ENCODE data around the gene C4BPB.

Gene C4BPB

DNA sequence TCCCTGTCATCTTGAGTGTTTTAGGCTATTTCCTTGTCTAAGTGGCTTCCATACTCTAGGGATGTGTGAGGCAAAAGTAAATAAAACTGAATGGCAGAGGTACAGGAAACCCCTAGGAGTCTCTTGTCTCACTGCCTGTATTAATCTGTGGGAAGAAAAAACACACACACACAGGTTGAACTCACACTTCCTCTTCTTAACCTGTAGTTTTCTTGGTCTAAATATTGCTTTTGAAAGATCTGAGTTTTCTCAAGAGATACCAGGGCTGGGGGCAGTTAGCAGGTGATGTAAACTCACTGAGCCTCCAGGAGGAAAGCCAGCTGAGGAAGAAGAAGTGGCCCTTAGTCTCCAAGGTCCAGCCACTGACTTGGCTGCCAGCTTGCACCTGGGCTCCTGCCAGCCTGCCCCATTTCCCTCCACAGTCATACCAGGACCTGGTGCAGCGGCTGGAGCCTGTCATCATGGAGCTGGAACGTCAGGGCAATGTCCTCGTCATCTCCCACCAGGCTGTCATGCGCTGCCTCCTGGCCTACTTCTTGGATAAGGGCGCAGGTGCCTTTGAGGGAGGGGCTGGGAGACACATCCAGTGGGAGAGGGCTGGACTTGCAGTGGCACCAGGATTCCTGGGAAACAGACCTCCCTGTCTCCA is 18.7 kb upstream of the C4BPB start:
- TF ChIP-seq, protein P1, sequence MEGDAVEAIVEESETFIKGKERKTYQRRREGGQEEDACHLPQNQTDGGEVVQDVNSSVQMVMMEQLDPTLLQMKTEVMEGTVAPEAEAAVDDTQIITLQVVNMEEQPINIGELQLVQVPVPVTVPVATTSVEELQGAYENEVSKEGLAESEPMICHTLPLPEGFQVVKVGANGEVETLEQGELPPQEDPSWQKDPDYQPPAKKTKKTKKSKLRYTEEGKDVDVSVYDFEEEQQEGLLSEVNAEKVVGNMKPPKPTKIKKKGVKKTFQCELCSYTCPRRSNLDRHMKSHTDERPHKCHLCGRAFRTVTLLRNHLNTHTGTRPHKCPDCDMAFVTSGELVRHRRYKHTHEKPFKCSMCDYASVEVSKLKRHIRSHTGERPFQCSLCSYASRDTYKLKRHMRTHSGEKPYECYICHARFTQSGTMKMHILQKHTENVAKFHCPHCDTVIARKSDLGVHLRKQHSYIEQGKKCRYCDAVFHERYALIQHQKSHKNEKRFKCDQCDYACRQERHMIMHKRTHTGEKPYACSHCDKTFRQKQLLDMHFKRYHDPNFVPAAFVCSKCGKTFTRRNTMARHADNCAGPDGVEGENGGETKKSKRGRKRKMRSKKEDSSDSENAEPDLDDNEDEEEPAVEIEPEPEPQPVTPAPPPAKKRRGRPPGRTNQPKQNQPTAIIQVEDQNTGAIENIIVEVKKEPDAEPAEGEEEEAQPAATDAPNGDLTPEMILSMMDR (IDR thresholded peaks at IDR 0.05; ENCODE audit: borderline replicate concordance, insufficient read depth, low read depth, low read length): no peak
- no peak overlapping the region for H3K4me3 ChIP-seq (ENCODE audit: low read depth, low read length)

DNA sequence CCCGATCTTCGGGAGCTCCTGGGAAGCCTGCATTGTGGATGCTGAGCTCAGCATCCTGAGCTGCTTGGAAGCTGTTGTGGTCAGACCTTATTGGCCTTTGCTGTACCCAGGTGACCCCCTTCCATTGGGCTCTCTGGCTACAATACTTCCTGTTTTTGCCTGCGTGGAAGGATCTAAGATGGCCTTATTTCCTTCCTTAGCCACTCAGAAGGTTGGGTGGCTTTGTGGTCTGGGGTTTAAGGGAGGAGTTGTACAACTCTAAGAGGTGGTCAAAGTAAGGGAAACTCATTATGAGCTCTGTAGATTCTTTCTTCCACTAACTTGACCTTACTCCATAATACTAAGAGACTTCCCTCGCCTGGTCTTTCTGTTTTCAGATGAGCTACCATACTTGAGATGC is 17.8 kb upstream of the C4BPB start:
- TF ChIP-seq, protein P1 (IDR thresholded peaks at IDR 0.05; ENCODE audit: borderline replicate concordance, insufficient read depth, low read depth, low read length): no peak
- H3K4me3 ChIP-seq (ENCODE audit: low read depth, low read length): no peak overlapping the region

DNA sequence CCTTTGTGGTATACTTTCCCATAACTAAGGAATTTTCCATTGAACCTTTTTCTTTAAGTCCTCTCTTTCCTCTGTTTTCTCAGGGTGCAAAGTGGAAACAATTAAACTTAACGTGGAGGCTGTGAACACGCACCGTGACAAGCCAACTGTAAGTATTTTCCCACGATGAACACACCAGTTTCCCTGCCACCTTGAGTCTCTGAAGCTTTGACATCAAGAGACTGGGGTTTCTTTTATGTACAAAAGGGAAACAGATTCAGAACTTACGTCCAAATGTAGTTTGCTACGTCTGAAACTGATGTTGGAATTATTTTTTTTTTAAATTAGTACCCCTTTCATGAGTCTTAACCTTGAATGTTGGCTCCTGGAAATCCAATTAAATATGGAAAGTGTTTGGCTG is 17.2 kb upstream of the C4BPB start:
- no peak overlapping the region for H3K4me3 ChIP-seq (ENCODE audit: low read depth, low read length)
- TF ChIP-seq, protein P1 (IDR thresholded peaks at IDR 0.05; ENCODE audit: borderline replicate concordance, insufficient read depth, low read depth, low read length): no peak

DNA sequence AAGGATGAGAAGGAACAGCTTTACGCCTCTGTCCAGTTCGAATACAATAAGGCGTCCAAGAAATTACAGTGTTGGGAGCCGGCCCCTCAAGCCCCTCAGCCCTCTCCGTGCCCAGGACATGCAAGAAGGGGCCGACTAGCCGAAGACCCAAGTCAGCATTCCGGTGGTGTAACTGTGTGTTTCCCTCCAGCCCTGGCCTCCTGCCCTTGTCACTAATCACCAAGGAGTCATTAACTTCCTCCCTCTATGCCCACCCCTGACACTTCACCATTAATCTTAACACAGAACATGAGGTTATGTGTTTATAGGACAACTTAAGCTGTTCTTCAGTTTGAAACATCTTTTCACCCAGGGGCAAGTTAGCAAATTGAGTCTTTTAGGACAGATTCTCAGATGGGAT is 16.4 kb upstream of the C4BPB start:
- no peak overlapping the region for H3K4me3 ChIP-seq (ENCODE audit: low read depth, low read length)
- TF ChIP-seq, protein P1 (IDR thresholded peaks at IDR 0.05; ENCODE audit: borderline replicate concordance, insufficient read depth, low read depth, low read length): no peak

DNA sequence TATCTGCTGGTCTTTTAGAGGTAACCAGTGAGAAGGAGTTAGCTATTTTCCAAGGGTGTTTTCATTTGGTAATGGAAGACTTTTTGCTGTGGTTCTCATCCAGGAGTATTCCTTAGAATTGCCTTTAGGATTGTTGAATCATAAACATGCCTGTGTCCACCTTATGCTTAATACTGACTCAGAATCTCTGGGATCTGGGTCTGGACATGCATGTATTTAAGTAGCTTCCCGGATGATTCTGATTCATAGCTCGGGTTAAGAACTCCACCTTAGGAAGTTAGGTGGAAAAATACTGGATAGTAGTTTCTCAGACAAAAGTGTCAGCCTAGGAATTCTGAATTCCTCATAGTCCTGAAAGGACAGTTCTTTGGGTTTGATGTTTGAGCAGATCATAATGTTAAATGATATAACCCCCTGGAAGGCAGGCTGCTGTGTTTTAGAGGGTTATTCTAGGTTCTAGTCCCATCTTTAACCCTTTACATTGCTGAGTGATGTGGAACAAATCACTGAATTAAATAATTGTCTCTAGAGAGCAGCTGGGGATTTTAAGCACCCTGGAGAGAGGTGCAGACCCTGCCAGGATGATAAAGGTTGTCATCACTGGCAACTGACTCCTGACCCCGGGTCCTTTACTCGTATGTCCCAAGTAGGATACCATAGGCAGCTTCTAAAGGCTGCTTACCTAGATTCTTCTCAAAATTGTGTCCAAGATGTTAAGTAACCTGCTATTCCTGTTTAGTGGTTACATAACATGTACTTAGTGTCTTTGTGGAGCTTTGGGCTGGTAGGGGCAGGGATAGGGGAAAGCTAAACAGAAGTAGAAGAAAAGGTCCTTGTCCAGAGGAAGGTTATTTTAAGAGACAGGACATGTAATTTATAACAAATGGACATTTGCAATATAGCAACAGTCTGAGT is 14.5 kb upstream of the C4BPB start:
- TF ChIP-seq, protein P1 (IDR thresholded peaks at IDR 0.05; ENCODE audit: borderline replicate concordance, insufficient read depth, low read depth, low read length): no peak
- H3K4me3 ChIP-seq (ENCODE audit: low read depth, low read length): no peak overlapping the region

DNA sequence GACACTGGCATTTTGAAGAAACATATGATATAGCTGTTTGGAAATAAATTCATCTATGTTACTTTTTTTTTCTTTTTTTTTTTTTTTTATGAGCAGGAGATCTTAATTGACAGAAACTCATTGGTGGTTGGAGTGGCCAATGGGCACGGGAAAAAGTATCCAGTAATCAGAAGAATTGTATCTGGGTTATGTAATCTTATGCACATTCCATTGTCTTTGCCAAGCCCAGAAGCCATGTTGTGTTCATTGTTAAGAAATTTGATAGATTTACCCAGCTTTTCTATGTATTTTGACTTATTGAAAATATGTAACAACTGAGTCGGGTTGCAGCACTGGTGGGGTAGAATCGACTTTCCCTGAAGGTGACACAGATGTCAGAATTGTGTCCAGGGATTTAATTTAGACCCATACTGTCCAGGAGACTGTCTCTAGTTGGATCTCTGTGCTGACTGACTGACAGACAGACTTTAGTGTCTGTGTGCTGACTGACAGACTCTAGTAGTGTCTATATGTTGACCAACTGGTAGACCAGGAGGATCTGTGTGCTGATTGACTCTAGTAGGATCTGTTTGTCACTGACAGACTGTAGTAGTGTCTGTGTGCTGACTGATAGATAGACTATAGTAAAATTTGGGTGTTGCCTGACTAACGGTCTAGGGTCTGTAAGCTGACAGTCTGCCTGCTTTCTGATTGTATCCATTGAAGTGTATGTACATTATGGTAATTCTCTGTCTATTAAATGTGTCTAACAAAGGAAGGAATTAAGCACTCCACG is 12.3 kb upstream of the C4BPB start:
- H3K4me3 ChIP-seq (ENCODE audit: low read depth, low read length): no peak overlapping the region
- TF ChIP-seq, protein P1 (IDR thresholded peaks at IDR 0.05; ENCODE audit: borderline replicate concordance, insufficient read depth, low read depth, low read length): no peak

All from GM12875 (cell line).